SKM-1 treated with dmso at 0.1 percent for 144 hours (cell line): ENCODE measurements around the gene SEC14L6.
"Not testable (repeated sequence)": the region's sequence is repeated elsewhere in the genome, so short reads cannot be mapped to it uniquely, and the experiment has no call there.

ENCODE experiments used
- DNase-seq: peaks from one replicate; lab custom pipeline; 2025; ENCODE audit not compliant: unreplicated experiment; lab: John Stamatoyannopoulos, UW

SEC14L6 gene

GRCh38 chr22:30546616-30547015 lies at the start of gene SEC14L6:
Gene SEC14L6 (minus strand): TSS chr22:30546741. CDS start chr22:30546682, 59 bp downstream.
- DNase-seq: no peak

GRCh38 chr22:30596199-30596598 lies 49.7 kb upstream of the SEC14L6 start:
- DNase-seq: no peak

GRCh38 chr22:30592360-30592713 lies 45.8 kb upstream of the SEC14L6 start:
- not testable (repeated sequence) for DNase-seq

- peak; percentile 98 for DNase-seq
Observed at GRCh38 chr22:30591588-30592359, 45.2 kb upstream of the SEC14L6 start, which contains the start of gene PES1. Gene PES1 (minus strand): TSS chr22:30591910. CDS start chr22:30591833, 77 bp downstream.

GRCh38 chr22:30591191-30591587 lies 44.6 kb upstream of the SEC14L6 start:
- DNase-seq: no peak

GRCh38 chr22:30586414-30586813 lies 39.9 kb upstream of the SEC14L6 start:
- DNase-seq: no peak

GRCh38 chr22:30584441-30584840 lies 37.9 kb upstream of the SEC14L6 start:
- no peak for DNase-seq

GRCh38 chr22:30582788-30583545 lies 36.4 kb upstream of the SEC14L6 start:
- no peak for DNase-seq

GRCh38 chr22:30582051-30582450 lies 35.5 kb upstream of the SEC14L6 start:
- no peak for DNase-seq

- no peak for DNase-seq
Observed at GRCh38 chr22:30580896-30581295, 34.4 kb upstream of the SEC14L6 start.

GRCh38 chr22:30578481-30578880 lies 31.9 kb upstream of the SEC14L6 start:
- no peak for DNase-seq

- no peak for DNase-seq
Observed at GRCh38 chr22:30575859-30576258, 29.3 kb upstream of the SEC14L6 start.

GRCh38 chr22:30574997-30575671 lies 28.6 kb upstream of the SEC14L6 start:
- no peak for DNase-seq

GRCh38 chr22:30574095-30574981 lies 27.8 kb upstream of the SEC14L6 start, which contains the start of gene GAL3ST1:
Gene GAL3ST1 (minus strand): TSS chr22:30574665. CDS start chr22:30557392, 17,273 bp downstream.
- DNase-seq: no peak

GRCh38 chr22:30573594-30574094 lies 27.1 kb upstream of the SEC14L6 start:
- DNase-seq: no peak

- DNase-seq: no peak
Observed at GRCh38 chr22:30572840-30573593, 26.5 kb upstream of the SEC14L6 start.

GRCh38 chr22:30572210-30572609 lies 25.7 kb upstream of the SEC14L6 start:
- DNase-seq: no peak

GRCh38 chr22:30569674-30570202 lies 23.2 kb upstream of the SEC14L6 start:
- DNase-seq: no peak

GRCh38 chr22:30568137-30568805 lies 21.7 kb upstream of the SEC14L6 start:
- DNase-seq: no peak
